Ishikawa (cell line): Measurements from ENCODE around the gene RPS6KA2.

ENCODE experiments used
- CEBPB ChIP-seq: IDR thresholded peaks from 2 replicates; pipeline ENCODE4 v1.6.1; 2012
- CREB1 ChIP-seq: IDR thresholded peaks from 2 replicates; pipeline ENCODE4 v1.6.1; 2012; ENCODE audit warnings: low read depth
- MAX ChIP-seq: IDR thresholded peaks from 2 replicates; pipeline ENCODE4 v1.6.1; 2012
- NFIC ChIP-seq: IDR thresholded peaks from 2 replicates; pipeline ENCODE4 v1.6.1; 2012
- RAD21 ChIP-seq: IDR thresholded peaks from 2 replicates; pipeline ENCODE4 v1.6.1; 2012; ENCODE audit warnings: low read depth
- TCF12 ChIP-seq: IDR thresholded peaks from 2 replicates; pipeline ENCODE4 v1.6.1; 2012; ENCODE audit warnings: low read depth
- YY1 ChIP-seq: IDR thresholded peaks from 2 replicates; pipeline ENCODE4 v1.6.1; 2012; ENCODE audit warnings: low read depth
- ZBTB7A ChIP-seq: IDR thresholded peaks from 2 replicates; pipeline ENCODE4 v1.6.1; 2012; ENCODE audit warnings: low read depth

- no peak for TF ChIP-seq YY1
- no peak for TF ChIP-seq ZBTB7A
- TF ChIP-seq CEBPB, result no peak
- TF ChIP-seq NFIC, result no peak
- TF ChIP-seq TCF12, result no peak
- TF ChIP-seq RAD21, result no peak
- no peak for TF ChIP-seq MAX
- TF ChIP-seq CREB1, result no peak
Observed at GRCh38 chr6:166675736-166676135, 48.7 kb upstream of the RPS6KA2 start.
